GM19351 (cell line): Measurements from ENCODE around the gene ADRM1.

ENCODE experiments used
- ATAC-seq: cut with Tn5 transposase; IDR thresholded peaks from one replicate; pipeline ENCODE4 v1.9.1; 2021; ENCODE audit warnings: mild to moderate bottlenecking, moderate library complexity; ENCODE audit not compliant: unreplicated experiment

ADRM1 gene

DNA sequence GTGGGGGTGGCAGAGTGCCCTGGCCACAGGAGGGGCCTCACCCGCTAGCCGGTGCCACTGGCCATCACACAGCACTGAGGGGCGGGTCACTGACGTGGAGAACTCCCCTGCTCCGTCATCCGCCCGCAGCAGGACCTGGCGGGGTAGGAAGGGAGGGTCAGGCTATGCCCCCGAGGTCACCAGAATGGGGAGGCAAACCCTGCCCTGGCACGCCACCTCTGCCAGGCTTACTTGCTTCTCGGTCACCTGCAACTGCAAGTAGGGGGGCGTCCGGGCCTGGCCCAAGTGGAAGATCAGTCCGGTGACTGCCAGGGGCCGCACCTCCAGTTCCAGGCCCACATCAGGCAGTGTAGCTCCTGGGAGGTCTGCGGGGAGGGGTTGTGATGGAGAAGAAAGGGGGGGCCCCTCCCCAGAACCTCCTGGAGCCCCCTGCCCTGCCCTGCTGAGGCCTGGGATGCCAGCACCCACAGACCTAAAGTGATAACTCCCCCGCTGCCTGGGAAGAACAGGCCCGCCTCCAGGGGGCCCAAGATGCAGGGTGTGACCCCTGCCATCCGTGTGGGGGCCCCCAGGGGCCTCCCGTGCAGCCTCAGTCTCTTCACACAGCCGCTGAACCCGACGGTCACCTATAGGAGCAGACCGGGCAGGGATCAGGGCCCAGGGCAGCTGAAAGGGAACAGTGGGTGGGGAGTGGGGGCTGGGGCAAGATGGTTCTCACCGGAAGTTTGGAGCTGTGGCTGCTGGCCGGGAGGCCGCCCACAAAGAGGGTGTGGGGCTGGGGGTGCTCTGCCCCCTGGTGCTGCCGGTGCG, 7.4 kb downstream of the ADRM1 start:
- no peak for ATAC-seq

DNA sequence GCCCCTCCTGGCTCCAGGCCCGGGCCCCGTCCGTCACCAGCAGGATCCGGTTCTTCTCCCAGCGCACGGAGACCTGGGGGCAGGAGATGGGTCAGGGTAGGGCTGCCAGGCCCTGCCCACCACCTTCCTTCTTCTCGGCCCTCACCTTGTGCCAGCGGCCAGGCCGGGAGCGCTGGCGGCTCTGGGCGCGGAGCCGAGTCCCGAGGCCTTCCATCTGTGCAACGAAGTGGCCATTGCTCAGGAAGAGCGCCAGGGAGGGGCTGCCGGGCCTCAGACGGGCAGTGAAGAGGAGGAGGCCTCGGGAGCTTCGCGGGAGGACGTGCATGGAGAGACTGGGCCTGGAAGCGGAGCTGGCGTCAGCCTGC, 7.9 kb downstream of the ADRM1 start:
- ATAC-seq: no peak

DNA sequence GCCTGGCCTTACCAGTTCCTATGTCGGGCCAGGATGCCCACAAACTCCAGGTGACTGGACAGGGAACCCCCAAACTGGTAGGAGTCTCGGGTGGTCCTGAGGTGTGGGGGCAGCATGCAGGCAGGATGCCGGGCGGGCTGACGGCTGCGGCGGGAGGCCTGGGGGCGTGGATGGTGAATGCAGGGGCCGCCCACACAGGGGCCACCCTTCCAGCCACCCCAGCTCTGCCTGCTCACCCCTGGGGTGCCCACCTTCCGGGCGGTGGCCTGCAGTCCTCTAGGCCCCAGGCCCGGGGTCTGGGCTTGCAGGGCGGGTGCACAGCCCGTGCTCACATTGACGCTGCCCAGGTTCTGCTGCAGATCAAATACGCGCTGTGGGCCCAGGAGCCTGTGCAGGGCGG, 8.4 kb downstream of the ADRM1 start:
- ATAC-seq: no peak

DNA sequence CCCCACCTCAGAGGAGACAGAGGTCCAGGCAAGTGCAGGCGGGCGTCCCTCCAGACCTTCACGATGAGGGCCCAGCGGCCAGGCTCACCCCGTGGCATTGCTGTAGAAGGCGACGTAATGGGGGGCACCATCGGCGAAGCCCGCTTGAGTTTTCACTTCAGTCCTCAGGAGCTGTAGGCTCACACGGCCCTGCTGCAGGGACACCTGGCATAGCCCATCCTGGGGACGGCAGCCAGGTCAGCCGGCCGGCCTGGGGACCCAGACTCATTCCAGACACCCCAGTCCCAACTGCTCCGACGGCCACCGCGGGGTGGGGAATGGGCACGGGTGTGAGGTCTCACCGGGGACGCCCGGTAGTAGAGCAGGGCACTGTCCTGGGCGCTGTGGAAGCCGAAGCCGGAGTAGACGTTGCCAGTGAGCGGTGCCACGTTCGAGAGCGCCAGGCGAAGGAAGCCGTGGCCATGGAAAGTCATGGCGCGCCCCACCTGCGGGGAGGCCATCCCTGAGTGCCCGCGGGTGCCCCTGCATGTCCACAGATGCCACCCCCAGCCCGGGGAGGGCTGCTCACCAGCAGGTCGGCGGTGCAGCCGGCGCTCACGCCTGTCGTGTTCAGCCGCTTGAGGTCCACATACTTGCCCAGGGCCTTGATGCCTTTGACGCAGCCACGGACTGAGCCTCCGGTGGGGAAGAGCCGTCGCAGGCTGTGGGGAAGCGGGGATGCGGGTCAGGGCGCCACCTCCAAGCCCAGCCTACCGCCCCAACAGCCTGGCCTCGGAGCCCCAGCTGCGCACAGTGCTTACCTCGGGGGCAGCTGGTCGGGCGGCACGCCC, 9.2 kb downstream of the ADRM1 start:
- ATAC-seq: no peak

DNA sequence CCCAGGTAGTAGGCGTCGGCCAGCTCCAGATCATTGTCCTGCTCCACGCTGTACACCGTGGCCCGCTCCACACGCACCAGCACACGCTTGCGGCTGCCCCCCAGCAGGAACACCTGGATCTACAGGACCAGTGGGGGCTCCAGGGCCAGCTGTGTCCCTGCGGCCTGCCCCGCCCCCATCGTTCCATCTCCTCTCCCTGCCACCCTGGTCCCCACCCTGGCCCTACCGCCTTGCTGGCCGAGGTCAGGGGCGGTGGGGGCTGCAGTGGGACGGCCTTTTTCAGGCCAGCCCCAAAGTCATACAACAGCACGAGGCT, 9.8 kb downstream of the ADRM1 start:
- ATAC-seq: no peak

DNA sequence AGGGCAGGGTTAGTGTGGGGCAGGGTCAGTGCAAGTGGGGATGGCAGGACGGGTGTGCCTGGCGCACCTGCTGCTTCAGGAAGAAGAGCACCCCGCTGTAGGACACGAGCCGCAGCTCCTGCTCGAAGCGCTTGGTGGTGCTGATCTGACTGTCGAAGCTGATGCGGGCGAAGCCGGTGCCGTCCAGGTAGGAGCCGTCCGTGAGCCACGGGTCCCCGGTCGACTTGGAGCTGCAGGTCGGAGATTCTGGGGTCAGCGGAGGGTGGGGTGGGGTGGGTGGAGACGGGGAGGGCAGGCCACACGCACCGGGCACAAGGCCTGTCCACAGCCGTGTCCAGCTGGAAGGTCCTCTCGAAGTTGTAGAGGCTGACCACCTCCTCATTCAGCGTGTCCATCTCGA, 10.2 kb downstream of the ADRM1 start:
- no peak for ATAC-seq

DNA sequence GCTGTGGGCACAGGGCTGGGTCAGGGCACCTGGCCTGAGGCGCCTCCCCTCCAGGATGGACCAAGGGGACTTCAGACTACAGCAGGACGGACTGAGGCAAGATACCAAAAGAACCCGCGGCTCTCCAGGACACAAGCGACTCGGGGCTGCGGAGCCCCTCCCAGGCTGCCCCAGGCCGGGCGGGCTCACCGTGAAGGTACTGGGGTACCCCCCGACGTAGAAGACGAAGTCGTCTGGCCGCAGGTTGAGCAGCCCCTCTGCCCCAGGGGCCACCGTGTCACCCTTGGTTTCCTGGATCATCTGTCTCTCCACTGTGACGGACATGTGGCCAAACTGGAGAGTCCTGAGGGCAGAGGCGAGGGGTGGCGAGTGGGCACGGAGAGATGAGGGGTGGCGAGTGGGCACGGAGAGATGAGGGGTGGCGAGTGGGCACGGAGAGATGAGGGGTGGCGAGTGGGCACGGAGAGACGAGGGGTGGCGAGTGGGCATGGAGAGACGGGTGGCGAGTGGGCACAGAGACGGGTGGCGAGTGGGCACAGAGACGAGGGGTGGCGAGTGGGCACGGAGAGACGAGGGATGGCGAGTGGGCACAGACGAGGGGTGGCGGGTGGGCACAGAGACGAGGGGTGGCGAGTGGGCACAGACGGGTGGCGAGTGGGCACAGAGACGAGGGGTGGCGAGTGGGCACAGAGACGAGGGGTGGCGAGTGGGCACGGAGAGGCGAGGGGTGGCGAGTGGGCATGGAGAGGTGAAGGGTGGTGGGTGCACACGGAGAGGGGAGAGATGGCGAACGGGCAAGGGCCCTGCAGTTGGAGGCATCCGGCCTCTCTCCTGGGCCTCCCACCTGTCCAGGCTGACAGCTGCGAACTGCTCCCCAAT, 10.9 kb downstream of the ADRM1 start:
- no peak for ATAC-seq

DNA sequence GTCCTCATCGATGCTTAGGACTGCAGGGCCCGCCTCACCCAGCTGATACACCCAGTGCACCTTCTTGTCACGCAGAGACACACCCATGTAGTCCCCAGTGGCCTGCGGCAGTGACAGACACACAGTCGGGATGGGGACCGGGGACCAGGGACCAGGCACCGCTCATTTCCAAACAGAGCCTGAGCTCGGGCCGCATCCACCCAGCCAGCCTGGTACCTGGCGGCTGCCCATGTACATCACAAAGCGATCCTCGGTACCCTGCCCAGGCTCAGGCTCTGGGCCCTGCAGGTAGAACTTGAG, 11.5 kb downstream of the ADRM1 start:
- ATAC-seq: no peak

DNA sequence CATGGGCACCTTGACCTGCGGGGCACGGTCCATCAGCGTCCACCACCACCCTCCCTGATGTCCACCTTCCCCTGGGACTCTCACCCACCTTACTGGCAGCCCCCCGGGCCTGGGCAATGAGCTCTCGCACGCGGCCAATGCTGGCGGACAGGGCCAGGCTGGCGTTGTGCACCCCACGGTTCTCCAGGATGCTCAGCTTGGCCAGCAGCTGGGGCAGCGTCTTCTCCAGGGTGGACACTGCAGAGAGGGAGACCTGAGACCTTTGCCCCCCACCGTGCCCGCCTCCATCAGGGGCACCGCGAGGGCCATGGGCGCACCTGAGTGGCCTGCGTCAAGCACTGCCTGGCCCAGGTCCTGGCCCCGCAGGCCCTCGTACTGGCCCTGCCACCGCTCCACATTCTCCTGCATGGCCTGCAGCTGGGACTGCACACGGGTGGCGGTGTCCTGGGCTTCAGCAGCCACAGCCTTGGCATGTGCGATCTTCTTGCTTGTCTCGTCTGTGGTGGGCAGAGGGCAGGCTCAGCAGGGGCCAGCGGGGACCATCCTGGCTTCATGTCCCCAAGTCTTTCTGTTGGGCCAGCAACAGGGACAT, 12.0 kb downstream of the ADRM1 start:
- ATAC-seq: no peak

DNA sequence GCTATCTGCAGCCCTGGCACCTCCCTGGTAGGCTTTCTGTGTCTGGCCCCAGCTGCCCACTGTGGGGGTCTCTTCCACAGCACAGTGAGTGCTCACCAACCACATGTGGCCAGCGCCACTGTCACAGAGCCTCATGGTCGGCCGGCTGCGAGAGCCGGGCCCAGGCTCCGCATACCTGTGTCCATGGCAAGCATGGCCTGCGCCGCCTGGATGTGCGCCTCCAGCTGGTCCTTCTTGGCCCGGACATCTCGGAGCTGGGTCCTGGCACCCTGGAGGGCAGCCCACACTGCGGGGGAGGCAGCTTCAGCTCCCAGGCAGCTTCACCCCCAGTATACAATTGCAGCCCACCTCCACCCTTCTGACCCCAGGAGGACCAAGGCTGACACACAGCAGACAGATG, 13.0 kb downstream of the ADRM1 start:
- ATAC-seq: no peak

DNA sequence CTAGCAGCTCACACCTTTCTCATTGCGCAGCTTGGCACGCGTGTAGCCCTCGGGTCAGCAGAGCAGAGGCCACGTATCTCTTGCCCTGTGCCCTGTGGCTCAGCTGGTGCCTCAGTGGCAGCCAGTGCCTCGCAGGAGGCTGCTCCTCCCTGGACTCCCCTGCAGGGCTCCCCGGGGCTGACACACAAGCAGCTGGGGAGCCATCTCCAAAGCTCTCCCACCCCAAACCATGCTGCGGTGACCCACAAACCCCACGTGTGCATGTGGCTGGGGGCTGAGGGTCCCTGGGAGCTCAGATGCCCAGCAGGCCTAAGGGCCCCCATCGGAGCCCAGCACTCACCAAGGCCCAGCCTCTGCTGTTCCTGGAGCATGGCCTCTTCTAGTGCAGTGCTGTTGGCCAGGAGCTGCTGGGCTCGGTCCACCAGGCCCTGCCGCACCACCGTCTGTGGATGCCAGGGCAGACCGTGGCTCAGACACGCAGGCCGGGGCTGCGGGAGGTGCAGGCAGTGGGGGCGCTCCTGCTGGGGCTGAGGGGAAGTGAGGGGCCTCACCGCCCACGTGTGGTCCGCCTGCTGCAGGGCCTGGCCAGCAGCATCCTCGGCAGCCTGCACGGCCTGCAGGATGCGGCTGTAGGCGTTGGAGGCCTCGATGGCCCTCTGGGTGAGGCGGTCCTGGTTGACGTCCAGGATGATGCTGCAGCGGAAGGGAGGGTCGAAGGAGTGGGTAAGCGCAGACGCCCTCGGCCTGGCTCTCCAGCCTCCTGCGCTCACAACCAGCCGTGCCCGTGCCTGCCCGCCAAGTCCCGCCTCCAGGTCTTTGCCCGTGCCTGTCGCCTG, 13.8 kb downstream of the ADRM1 start:
- ATAC-seq: no peak

DNA sequence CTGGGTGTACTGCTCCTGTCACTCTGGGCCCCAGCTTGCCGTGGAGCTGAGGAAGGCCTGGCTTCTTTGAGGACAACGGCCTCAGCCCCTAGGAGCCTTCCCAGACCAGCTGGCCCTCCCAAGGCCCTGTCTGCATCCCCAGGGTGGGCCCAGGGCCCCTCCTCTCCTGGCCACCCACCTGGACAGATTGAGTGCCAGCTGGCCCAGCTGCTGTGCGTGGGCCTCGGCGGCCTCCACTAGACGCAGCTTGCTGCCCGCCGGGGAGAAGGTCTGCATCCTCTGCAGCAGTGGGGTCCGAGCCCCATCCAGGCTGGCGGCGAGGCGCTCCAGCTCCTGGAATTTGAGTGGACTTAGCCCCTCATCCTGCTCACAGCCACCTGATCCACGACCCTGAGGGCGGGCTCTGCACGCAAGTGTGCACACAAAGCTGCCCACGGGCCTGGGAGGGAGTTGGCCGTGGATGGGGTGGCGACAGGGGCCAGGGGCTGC, 14.4 kb downstream of the ADRM1 start:
- ATAC-seq: no peak

DNA sequence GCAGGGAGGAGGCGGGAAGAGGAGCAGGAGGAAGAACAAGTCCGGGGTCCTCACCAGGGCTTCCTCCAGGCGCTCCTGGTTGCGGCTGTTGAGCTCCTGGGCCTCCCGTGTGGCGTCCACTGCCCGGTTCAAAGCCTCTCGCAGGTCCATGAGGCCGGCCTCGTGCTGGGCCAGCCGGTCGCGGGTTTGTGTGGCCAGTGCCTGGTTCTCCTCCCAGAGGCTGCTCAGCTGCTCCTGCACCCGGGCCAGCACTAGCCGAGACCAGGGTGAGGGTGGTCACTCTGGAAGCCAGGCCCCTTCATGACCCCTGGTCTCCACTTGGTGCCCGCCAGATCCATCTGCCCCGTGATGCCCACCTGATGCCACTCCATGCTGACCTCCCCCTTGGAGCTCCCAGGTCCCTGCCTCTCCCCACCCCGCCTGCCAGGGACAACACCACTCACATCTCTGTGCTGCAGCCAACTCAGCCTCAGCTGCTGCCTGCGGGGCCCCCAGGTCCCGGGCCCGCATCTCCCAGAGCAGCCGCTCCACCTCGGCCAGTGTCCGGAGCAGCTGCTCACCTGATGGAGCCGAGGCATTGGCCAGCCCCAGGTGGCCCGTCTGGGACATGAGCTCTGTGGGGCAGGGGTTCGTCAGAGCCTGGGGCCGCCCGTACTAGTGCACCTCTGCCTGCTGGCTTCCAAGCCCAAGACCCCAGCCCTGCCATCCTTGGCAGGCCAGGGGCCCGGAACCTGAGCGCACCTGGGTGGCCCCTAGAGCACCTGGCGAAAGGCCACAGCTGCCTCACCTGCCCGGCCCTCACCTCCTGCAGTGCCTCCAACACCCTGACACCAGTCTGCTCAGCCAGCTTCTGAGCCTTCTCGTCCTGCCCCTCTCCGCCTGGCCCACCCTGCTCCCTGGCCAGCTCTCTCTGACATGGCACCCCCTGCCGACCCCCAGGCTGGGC, 15.9 kb downstream of the ADRM1 start:
- no peak for ATAC-seq

DNA sequence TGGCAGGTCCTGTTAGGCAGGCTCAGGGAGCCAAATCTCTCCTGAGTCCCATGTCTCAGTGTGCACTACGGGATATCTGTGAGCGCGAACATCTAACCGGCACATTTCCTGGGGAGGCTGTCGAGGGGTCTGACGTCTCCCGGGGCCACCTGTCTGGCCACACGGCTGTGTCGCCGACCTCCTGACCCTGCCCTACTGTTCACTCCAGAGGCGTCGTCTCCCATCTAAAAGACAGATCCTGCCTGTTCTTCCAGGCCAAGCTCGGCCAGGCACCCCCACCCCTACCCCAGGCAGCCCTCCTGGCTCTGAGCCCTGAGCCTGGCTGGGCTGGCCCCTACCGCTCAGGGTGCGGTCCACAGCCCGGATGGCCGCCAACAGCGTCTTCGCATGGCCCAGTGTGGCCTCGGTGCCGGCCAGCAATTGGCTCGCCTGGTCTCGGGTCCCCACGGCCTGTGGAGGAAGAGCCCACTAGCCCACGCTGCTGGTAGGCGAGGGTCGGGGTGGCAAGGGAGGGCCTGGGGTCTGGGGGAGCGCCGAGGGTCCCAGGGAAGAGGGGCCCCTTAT, 16.6 kb downstream of the ADRM1 start:
- no peak for ATAC-seq

DNA sequence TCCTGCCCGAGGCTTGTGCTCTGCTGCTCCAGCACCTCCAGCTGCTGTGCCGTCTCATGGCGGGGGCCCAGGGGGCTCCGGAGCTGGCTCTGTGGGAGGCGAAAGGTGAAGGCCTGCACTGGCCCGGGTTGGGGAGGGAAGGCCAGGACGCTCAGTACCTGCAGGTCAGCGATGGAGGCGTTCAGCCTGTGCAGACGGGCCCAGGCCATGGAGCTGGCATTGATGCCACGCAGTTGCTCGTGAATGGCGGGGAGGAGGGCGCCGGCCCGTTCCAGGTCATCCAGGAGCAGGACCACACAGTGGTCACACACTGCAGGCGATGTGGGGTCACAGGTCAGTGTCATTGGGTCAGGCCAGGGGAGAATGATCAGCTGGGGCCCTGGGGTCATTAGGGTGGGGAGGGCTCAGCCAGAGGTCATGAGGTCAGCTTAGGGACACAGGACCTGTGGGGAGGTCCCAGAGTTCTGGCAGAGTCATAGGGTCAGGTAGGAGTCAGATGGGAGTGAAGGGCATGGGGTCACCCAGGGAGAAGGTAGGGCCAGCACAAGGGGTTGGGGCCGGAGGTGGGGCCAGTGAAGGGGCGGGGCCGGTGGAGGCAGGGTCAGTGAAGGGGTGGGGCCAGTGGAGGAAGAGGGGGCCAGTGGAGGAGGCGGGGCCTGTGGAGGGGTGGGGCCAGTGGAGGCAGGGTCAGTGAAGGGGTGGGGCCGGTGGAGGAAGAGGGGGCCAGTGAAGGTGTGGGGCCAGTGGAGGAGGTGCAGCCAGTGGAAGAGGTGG, 18.0 kb downstream of the ADRM1 start:
- no peak for ATAC-seq

DNA sequence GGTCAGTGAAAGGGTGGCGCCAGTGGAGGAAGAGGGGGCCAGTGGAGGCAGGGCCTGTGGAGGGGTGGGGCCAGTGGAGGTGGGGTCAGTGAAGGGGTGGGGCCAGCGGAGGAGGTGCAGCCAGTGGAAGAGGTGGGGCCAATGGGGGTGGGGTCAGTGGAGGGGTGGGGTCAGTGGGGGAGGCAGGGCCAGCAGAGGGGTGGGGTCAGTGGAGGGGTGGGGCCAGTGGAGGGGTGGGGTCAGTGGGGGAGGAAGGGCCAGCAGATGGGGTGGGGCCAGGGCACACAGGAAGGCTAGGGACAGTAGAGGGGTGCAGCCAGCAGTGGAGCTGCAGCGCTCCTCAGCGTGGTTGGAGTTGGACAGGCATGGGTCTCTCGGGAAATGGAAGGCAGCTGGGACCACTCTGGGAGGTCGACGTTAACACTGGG, 18.7 kb downstream of the ADRM1 start:
- ATAC-seq: no peak

DNA sequence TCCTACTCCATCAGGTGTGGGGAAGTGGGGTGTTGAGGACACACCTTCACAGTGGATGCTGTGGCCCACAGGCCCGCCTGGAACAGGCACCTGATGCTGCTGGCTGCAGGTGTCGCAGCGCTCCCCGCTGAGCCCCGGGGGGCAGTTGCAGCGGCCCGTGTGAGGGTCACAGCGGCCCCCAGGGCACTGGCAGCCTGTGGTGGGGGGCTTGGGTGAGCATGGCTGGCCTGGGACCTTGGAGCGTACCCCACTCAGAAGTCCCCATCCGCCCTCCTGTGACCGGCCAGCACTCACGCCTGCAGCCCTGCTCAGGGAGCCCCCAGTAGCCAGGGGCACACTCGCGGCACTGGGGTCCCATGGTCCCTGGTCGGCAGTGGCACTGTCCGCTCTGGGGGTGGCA, 19.2 kb downstream of the ADRM1 start:
- ATAC-seq: no peak

DNA sequence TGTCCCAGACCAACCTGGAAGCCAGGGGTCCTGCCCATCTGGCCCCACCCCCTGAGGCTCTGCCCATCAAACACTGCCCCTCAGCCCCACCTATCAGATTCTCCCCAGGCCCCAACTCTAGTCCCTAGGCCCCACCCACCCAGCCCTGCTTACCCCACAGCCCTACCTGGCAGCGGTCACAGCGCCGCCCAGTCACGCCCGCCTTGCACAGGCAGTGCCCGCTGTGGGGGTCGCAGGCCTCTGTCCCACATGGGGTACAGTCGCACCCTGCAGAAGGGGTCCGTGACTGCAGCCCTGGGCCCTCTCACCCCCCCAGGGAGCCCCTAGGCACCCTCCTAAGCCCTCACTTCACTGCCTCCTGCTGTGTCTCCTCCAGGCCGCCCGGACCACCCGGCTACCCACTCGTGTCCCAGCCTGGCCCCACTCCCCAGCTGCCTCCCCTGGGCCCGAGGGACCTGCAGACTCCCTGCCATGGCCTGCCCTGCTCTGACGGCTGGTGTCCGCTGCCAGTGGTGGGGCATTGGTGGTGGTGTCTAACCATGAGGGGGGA, 19.8 kb downstream of the ADRM1 start:
- ATAC-seq: no peak
